HepG2 (cell line): Measurements from ENCODE around the gene LIPA. TPM values are rescaled to one million over a fixed set of nuclear protein-coding genes. Genes with fewer than 3 reads are reported as not detected.

ENCODE experiments used
- DMAP1 ChIP-seq: IDR thresholded peaks from 2 replicates; pipeline ENCODE4 v1.6.1; 2016
- GLI4 ChIP-seq: sonication (generic); formaldehyde crosslinking; IDR thresholded peaks from 2 replicates; pipeline ENCODE4 v1.5.1; 2020; ENCODE audit warnings: missing genetic modification reagents, mild to moderate bottlenecking, moderate library complexity, borderline replicate concordance
- HNF1A ChIP-seq, 2 experiments: sonication (generic) in 1 of 2; formaldehyde crosslinking in 1 of 2; IDR thresholded peaks; 2 replicates each; pipeline versions ENCODE4 v1.4.0 to v1.6.1; 2016 to 2020; ENCODE audit warnings: borderline replicate concordance in 1 of 2, low read depth in 1 of 2, mild to moderate bottlenecking in 1 of 2, missing genetic modification reagents in 1 of 2
- KAT2B ChIP-seq: fragments of 150-350 bp; IDR thresholded peaks from 2 replicates; pipeline ENCODE4 v1.6.1; 2014; ENCODE audit warnings: low read depth, low read length, borderline replicate concordance
- MED13 ChIP-seq: sonication (generic); formaldehyde crosslinking; IDR thresholded peaks from 2 replicates; pipeline ENCODE4 v1.5.0; 2020; ENCODE audit warnings: missing genetic modification reagents
- PREB ChIP-seq: sonication (generic); formaldehyde crosslinking; IDR thresholded peaks from 2 replicates; pipeline ENCODE4 v1.4.0; 2020; ENCODE audit warnings: missing genetic modification reagents
- SPEN ChIP-seq: sonication (generic); formaldehyde crosslinking; IDR thresholded peaks from 2 replicates; pipeline ENCODE4 v1.5.1; 2020; ENCODE audit warnings: low read depth, mild to moderate bottlenecking, missing genetic modification reagents
- TCF12 ChIP-seq, 2 experiments: fragments of 450-650 bp in 1 of 2; sonication (generic) in 1 of 2; formaldehyde crosslinking in 1 of 2; IDR thresholded peaks; 2 replicates each; pipeline versions ENCODE4 v1.6.1 to v1.8.0; 2017 to 2022; ENCODE audit warnings: antibody characterized with exemption in 1 of 2, mild to moderate bottlenecking in 1 of 2, missing genetic modification reagents in 1 of 2, moderate library complexity in 1 of 2
- ZBTB42 ChIP-seq: sonication (generic); formaldehyde crosslinking; IDR thresholded peaks from 2 replicates; pipeline ENCODE4 v1.5.0; 2020; ENCODE audit warnings: mild to moderate bottlenecking, missing genetic modification reagents
- ZNF414 ChIP-seq: sonication (generic); formaldehyde crosslinking; IDR thresholded peaks from 2 replicates; pipeline ENCODE4 v1.5.0; 2020; ENCODE audit warnings: missing genetic modification reagents
- ZNF460 ChIP-seq: sonication (generic); formaldehyde crosslinking; IDR thresholded peaks from 2 replicates; pipeline ENCODE4 v1.5.1; 2020; ENCODE audit warnings: missing genetic modification reagents, mild to moderate bottlenecking, borderline replicate concordance
- ZNF577 ChIP-seq: sonication (generic); formaldehyde crosslinking; IDR thresholded peaks from 2 replicates; pipeline ENCODE4 v1.4.0; 2020; ENCODE audit warnings: mild to moderate bottlenecking, low read depth, missing genetic modification reagents, borderline replicate concordance
- ZNF83 ChIP-seq: sonication (generic); formaldehyde crosslinking; IDR thresholded peaks from 2 replicates; pipeline ENCODE4 v1.4.0; 2020; ENCODE audit warnings: missing genetic modification reagents, mild to moderate bottlenecking, borderline replicate concordance
- ZNF839 ChIP-seq: sonication (generic); formaldehyde crosslinking; IDR thresholded peaks from 2 replicates; pipeline ENCODE4 v1.4.0; 2020; ENCODE audit warnings: missing genetic modification reagents, mild to moderate bottlenecking, borderline replicate concordance
- ZSCAN5A ChIP-seq: sonication (generic); formaldehyde crosslinking; IDR thresholded peaks from 2 replicates; pipeline ENCODE4 v1.8.0; 2022; ENCODE audit warnings: mild to moderate bottlenecking, missing genetic modification reagents, borderline replicate concordance
- polyA plus RNA-seq, 8 experiments: library from polyadenylated mRNA; depleted of rRNA in 3 of 8; stranded (reverse) in 7 of 8; unstranded in 1 of 8; fragments of >200 nt; fragmentation: Illumina TruSeq in 4 of 8; extraction: Trizol in 4 of 8; gene quantifications; 2 replicates each; pipeline versions ENCODE4 v1.2.1 to v1.2.3, GENCODE V29; 2011 to 2016; ENCODE audit warnings: low read depth in 4 of 8, missing spikeins in 1 of 8, mixed read lengths in 1 of 8; ENCODE audit not compliant: insufficient read depth in 1 of 8
- total RNA-seq, 5 experiments: library from RNA; depleted of rRNA; stranded (reverse); fragments of >200 nt; fragmentation: Illumina TruSeq; extraction: Trizol; gene quantifications; 2 replicates each; pipeline ENCODE4 v1.2.3, GENCODE V29; 2016; ENCODE audit warnings: low read depth in 1 of 5
- TF ChIP-seq, protein P1 (sequence below): sonication (generic); formaldehyde crosslinking; IDR thresholded peaks from 2 replicates; pipeline ENCODE4 v1.9.0; 2021; ENCODE audit warnings: missing genetic modification reagents, mild to moderate bottlenecking, borderline replicate concordance
- TF ChIP-seq, protein P2 (sequence below): sonication (generic); formaldehyde crosslinking; IDR thresholded peaks from 2 replicates; pipeline ENCODE4 v1.4.0; 2020; ENCODE audit warnings: missing genetic modification reagents, low read depth, mild to moderate bottlenecking, borderline replicate concordance

LIPA gene
- total and polyA plus RNA-seq, 2 of the 13 experiments (the other 11 are each of a cell fraction or from before 2014, with no cell fraction given), result 57.1 to 79.5 TPM

DNA sequence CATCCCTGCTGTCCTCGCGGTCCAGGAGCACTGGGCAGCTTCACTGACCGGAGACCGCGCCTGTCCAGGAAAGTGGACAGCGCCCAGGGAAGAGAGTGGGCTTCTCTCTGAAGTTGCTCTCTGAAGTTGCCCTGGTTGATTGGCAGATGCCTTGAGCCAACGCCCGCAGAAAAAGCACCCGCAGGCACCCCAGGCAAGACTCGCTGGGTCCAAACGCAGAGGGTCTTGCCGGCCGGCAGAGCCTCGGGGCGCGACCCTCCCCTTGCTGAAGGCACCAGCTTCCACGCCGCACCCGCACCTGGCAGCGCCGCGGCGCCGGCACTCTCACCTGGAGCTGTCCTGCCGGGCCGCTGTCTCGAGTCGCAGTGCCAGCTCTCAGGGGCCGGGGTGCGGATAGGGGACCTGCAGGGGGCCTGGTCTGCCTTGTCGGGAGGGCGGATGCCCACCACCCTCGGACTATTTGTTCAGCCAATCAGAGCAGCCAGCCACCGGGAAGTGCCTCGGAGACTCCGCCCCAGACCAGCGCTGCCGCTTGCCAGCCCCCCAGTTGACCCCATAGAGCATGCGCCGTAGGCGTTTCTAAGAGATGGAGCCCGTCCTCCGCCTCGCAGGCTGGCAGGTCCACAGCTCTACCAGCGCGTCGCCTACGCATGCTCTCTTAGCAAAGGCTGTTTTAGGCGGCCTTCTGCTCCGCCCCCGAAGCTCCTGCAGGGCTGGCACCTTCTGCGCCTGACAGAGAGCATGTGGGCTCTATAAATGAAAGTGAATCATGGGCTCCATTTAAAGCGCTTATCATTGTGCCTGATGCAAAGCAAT is at the start of gene LIPA (continued):
- TF ChIP-seq DMAP1 (CRISPR knock-in tag), result 0 out of 2 replicates have a peak, but pooled peaks have one; percentile 26
- TF ChIP-seq ZNF414 (CRISPR knock-in tag), result no peak
- TF ChIP-seq KAT2B, result no peak
- TF ChIP-seq ZNF839 (CRISPR knock-in tag), result peak; percentile 53; the same call in 1 of the 2 replicates
- TF ChIP-seq, protein P1, sequence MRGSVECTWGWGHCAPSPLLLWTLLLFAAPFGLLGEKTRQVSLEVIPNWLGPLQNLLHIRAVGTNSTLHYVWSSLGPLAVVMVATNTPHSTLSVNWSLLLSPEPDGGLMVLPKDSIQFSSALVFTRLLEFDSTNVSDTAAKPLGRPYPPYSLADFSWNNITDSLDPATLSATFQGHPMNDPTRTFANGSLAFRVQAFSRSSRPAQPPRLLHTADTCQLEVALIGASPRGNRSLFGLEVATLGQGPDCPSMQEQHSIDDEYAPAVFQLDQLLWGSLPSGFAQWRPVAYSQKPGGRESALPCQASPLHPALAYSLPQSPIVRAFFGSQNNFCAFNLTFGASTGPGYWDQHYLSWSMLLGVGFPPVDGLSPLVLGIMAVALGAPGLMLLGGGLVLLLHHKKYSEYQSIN, result no peak
- TF ChIP-seq SPEN (CRISPR knock-in tag), result peak; percentile 55; the same call in 1 of the 2 replicates
- TF ChIP-seq ZBTB42 (CRISPR knock-in tag), result no peak
- 0 out of 2 replicates have a peak, but pooled peaks have one; percentile 6 for TF ChIP-seq PREB
- no peak for TF ChIP-seq ZNF460 (CRISPR knock-in tag)
- TF ChIP-seq ZNF577 (CRISPR knock-in tag), result no peak
- TF ChIP-seq MED13 (CRISPR knock-in tag), result no peak
- TF ChIP-seq GLI4, result no peak
- TF ChIP-seq ZSCAN5A (CRISPR knock-in tag), result peak; percentile 57; the same call in 1 of the 2 replicates
- no peak for TF ChIP-seq TCF12 (IDR thresholded peaks at IDR 0.05)
- no peak for TF ChIP-seq TCF12 (CRISPR knock-in tag; IDR thresholded peaks at IDR 0.05)
- peak; percentile 75; the same call in 1 of the 2 replicates for TF ChIP-seq ZNF83 (CRISPR knock-in tag)
- no peak for TF ChIP-seq HNF1A (IDR thresholded peaks at IDR 0.05; ENCODE audit: low read depth)
- TF ChIP-seq HNF1A (CRISPR knock-in tag; IDR thresholded peaks at IDR 0.05; ENCODE audit: borderline replicate concordance), result no peak
- TF ChIP-seq, protein P2, sequence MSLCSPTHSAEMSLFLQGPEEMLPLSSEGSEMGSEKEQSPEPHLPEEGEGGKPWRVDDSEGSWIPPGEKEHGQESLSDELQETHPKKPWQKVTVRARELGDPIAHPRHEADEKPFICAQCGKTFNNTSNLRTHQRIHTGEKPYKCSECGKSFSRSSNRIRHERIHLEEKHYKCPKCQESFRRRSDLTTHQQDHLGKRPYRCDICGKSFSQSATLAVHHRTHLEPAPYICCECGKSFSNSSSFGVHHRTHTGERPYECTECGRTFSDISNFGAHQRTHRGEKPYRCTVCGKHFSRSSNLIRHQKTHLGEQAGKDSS (CRISPR knock-in tag), result no peak
